Activated T-helper 1 cell treated with anti-CD3 and anti-CD28 coated beads, Interleukin-2, amount 50 U/mL, for 16 hours (primary cell): ENCODE results near the gene HIVEP2.

Experiments used
- DNase-seq, 2 donors: peaks; one replicate each; pipeline ENCODE4 v3.0.0-alpha.2; 2020; ENCODE audit warnings: low read depth in 1 of 2, low spot score in 1 of 2

HIVEP2 gene

GRCh38 chr6:142740449-142740848 is 204.5 kb downstream of the HIVEP2 start:
- DNase-seq, result no peak

- no peak for DNase-seq
Measured at GRCh38 chr6:142738731-142739130, 206.2 kb downstream of the HIVEP2 start.

- DNase-seq, result no peak
Measured at GRCh38 chr6:142738035-142738396, 207.0 kb downstream of the HIVEP2 start.

- DNase-seq, result no peak
Measured at GRCh38 chr6:142737368-142738034, 207.5 kb downstream of the HIVEP2 start.

GRCh38 chr6:142735204-142735603 is 209.8 kb downstream of the HIVEP2 start:
- no peak for DNase-seq

- DNase-seq, result no peak
Measured at GRCh38 chr6:142732790-142733189, 212.2 kb downstream of the HIVEP2 start.

GRCh38 chr6:142731611-142732010 is 213.4 kb downstream of the HIVEP2 start:
- DNase-seq, result no peak

GRCh38 chr6:142729618-142730017 is 215.4 kb downstream of the HIVEP2 start:
- DNase-seq, result no peak

- DNase-seq, result no peak
Measured at GRCh38 chr6:142728910-142729481, 216.0 kb downstream of the HIVEP2 start.

- DNase-seq, result no peak
Measured at GRCh38 chr6:142728364-142728763, 216.6 kb downstream of the HIVEP2 start.

GRCh38 chr6:142726616-142727015 is 218.4 kb downstream of the HIVEP2 start:
- DNase-seq, result no peak

- no peak for DNase-seq
Measured at GRCh38 chr6:142725024-142725770, 219.8 kb downstream of the HIVEP2 start.

GRCh38 chr6:142722841-142723240 is 222.1 kb downstream of the HIVEP2 start:
- no peak for DNase-seq

- no peak for DNase-seq
Measured at GRCh38 chr6:142722012-142722411, 223.0 kb downstream of the HIVEP2 start.

- no peak for DNase-seq
Measured at GRCh38 chr6:142721215-142721920, 223.6 kb downstream of the HIVEP2 start.

- DNase-seq, result no peak
Measured at GRCh38 chr6:142718667-142719191, 226.2 kb downstream of the HIVEP2 start.

- DNase-seq, result no peak
Measured at GRCh38 chr6:142716097-142716496, 228.9 kb downstream of the HIVEP2 start.

- no peak for DNase-seq
Measured at GRCh38 chr6:142714951-142715785, 229.8 kb downstream of the HIVEP2 start.

GRCh38 chr6:142713959-142714358 is 231.0 kb downstream of the HIVEP2 start:
- no peak for DNase-seq

- DNase-seq, result no peak
Measured at GRCh38 chr6:142712231-142712630, 232.7 kb downstream of the HIVEP2 start.

GRCh38 chr6:142708651-142709050 is 236.3 kb downstream of the HIVEP2 start:
- no peak for DNase-seq
